Ovary (tissue), 3 donors: ENCODE measurements around the gene CNTNAP5.

Experiments used
- POLR2A ChIP-seq: fragments of 450-650 bp; IDR thresholded peaks from one replicate; pipeline ENCODE4 v1.6.1; 2017; ENCODE audit warnings: antibody characterized with exemption, mild to moderate bottlenecking, moderate library complexity
- TF ChIP-seq, protein P1 (sequence below), 3 donors: fragments of 450-650 bp in 2 of 3; fragments of 200-600 bp in 1 of 3; IDR thresholded peaks; one replicate each; pipeline versions ENCODE4 v1.5.1 to v1.8.0; 2016 to 2022; ENCODE audit warnings: antibody characterized with exemption in 3 of 3, mild to moderate bottlenecking in 1 of 3
- donor health status: DM: no; HTN: no; CAD: no.

DNA sequence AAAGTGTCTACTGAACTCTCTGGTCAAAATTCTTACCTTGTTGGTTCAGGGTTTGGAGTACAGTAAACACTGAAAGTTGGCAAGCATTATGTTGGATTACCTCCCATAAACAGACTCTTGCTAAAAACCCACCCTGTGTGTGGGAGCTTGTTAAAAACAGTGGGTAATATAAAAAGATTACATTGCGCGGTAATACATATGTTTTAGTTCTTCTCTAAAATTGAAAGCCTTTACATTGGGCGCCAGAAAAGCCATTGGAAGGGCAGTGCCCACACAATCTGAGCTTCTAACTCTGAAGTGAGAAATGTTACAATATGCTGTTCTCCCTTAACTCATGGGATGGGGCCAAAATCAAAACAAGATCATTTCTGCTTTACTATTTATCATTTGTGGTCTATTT is 510.7 kb downstream of the CNTNAP5 start:
- TF ChIP-seq, protein P1, sequence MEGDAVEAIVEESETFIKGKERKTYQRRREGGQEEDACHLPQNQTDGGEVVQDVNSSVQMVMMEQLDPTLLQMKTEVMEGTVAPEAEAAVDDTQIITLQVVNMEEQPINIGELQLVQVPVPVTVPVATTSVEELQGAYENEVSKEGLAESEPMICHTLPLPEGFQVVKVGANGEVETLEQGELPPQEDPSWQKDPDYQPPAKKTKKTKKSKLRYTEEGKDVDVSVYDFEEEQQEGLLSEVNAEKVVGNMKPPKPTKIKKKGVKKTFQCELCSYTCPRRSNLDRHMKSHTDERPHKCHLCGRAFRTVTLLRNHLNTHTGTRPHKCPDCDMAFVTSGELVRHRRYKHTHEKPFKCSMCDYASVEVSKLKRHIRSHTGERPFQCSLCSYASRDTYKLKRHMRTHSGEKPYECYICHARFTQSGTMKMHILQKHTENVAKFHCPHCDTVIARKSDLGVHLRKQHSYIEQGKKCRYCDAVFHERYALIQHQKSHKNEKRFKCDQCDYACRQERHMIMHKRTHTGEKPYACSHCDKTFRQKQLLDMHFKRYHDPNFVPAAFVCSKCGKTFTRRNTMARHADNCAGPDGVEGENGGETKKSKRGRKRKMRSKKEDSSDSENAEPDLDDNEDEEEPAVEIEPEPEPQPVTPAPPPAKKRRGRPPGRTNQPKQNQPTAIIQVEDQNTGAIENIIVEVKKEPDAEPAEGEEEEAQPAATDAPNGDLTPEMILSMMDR (IDR thresholded peaks at IDR 0.05): no peak
- no peak for TF ChIP-seq POLR2A
